K562 (cell line): ENCODE measurements around the gene MED13L. TPM values are rescaled to one million over a fixed set of nuclear protein-coding genes. Genes with fewer than 3 reads are reported as not detected.

Experiments used
- ATAC-seq: fragments of 200-7000 bp; cut with Tn5 transposase; 3 replicates; pipeline ENCODE4 v1.9.1; 2020; ENCODE audit warnings: moderate library complexity
- BruUV-seq: library from RNA; stranded (reverse); fragments of 400-500 nt; replicated peaks from 2 replicates; lab custom pipeline; 2021; lab: Mats Ljungman, UMichigan
- CTCF ChIA-PET: fragments of 300-600 bp; formaldehyde crosslinking; extraction: SDS; loops from one replicate; lab custom pipeline; 2021; ENCODE audit warnings: low intra/inter-chr PET ratio; lab: Yijun Ruan, JAX
- POLR2A ChIA-PET: fragments of 300-600, 350-650 bp; sonication (Branson Sonifier 250); formaldehyde crosslinking; extraction: SDS; loops from one replicate; lab custom pipeline; 2021; ENCODE audit warnings: antibody characterized with exemption, inconsistent platforms; lab: Yijun Ruan, JAX
- DNase-seq, 4 experiments: peaks; one replicate each; pipeline versions ENCODE4 v3.0.0 to v3.0.0-alpha.2; 2011 to 2018; ENCODE audit warnings: low spot score in 3 of 4, mixed read lengths in 3 of 4; ENCODE audit errors: extremely low read depth in 1 of 4
- FAIRE-seq: peaks from 2 replicates; lab custom pipeline; 2011; peaks lifted over from hg19 to GRCh38; lab: Jason Lieb, UNC
- H2AFZ ChIP-seq: 2 replicates; pipeline ENCODE4 v1.6.0; 2011; ENCODE audit warnings: low read depth, low read length, control low read depth, inconsistent platforms
- H3K27ac ChIP-seq: fragments of 200-600 bp; 3 replicates; pipeline ENCODE4 v1.8.0; 2011; ENCODE audit warnings: low read depth, mild to moderate bottlenecking, control low read depth, inconsistent platforms, low read length, moderate library complexity, mixed read lengths; ENCODE audit errors: extremely low read depth
- H3K27me3 ChIP-seq, 2 experiments: fragments of 300-600 bp in 1 of 2; 2 replicates in 1 of 2; 3 replicates in 1 of 2; pipeline versions ENCODE4 v1.6.0 to v1.8.0; 2011; ENCODE audit warnings: inconsistent platforms in 2 of 2, low read length in 2 of 2, mild to moderate bottlenecking in 1 of 2, mixed read lengths in 1 of 2, moderate library complexity in 1 of 2; ENCODE audit not compliant: control insufficient read depth in 2 of 2, insufficient read depth in 2 of 2
- H3K36me3 ChIP-seq: fragments of 300-600 bp; 3 replicates; pipeline ENCODE4 v1.8.0; 2011; ENCODE audit warnings: mild to moderate bottlenecking, low read length, inconsistent platforms; ENCODE audit not compliant: control insufficient read depth, insufficient read depth
- H3K4me1 ChIP-seq, 2 experiments: fragments of 200-600 bp in 1 of 2; replicated peaks in 1 of 2; 2 replicates in 1 of 2; 3 replicates in 1 of 2; pipeline versions ENCODE4 v1.5.1 to v1.8.0; 2011; ENCODE audit warnings: inconsistent platforms in 2 of 2, low read length in 2 of 2, mild to moderate bottlenecking in 1 of 2, mixed read lengths in 1 of 2, moderate library complexity in 1 of 2; ENCODE audit not compliant: control insufficient read depth in 2 of 2, insufficient read depth in 2 of 2
- H3K4me2 ChIP-seq: 2 replicates; pipeline ENCODE4 v1.6.1; 2011; ENCODE audit warnings: low read length, control low read depth, inconsistent platforms, mixed read lengths; ENCODE audit not compliant: insufficient read depth
- H3K4me3 ChIP-seq: fragments of 200-600 bp; sonication (generic), shearing (Covaris generic); 2 replicates; pipeline ENCODE4 v1.5.1; 2016; ENCODE audit warnings: control low read depth, inconsistent platforms
- H3K79me2 ChIP-seq: fragments of 200-600 bp; 3 replicates; pipeline ENCODE4 v1.8.0; 2011; ENCODE audit warnings: low read length, inconsistent platforms; ENCODE audit not compliant: control insufficient read depth, insufficient read depth
- H3K9ac ChIP-seq, 2 experiments: 2 replicates each; pipeline versions ENCODE4 v1.6.0 to v1.6.1; 2011; ENCODE audit warnings: low read depth in 2 of 2, low read length in 2 of 2, control low read depth in 1 of 2, inconsistent platforms in 1 of 2, mild to moderate bottlenecking in 1 of 2, mixed read lengths in 1 of 2; ENCODE audit not compliant: insufficient read depth in 1 of 2
- H3K9me1 ChIP-seq: one replicate; pipeline ENCODE4 v1.6.0; 2011; ENCODE audit warnings: inconsistent platforms, mild to moderate bottlenecking, low read length, moderate library complexity; ENCODE audit not compliant: control insufficient read depth, insufficient read depth
- H3K9me3 ChIP-seq: replicated peaks from 2 replicates; pipeline ENCODE4 v1.5.1; 2011; ENCODE audit warnings: low read depth, low read length, inconsistent platforms; ENCODE audit not compliant: control insufficient read depth, insufficient read depth
- H4K20me1 ChIP-seq: replicated peaks from 2 replicates; pipeline ENCODE4 v1.6.1; 2011; ENCODE audit warnings: low read length, inconsistent platforms, mixed read lengths; ENCODE audit not compliant: control insufficient read depth, insufficient read depth
- BRD9 ChIP-seq: fragments of 450-650 bp; IDR thresholded peaks from 2 replicates; pipeline ENCODE4 v1.6.1; 2018; ENCODE audit warnings: low read depth; ENCODE audit not compliant: partially characterized antibody
- DNMT1 ChIP-seq: fragments of 450-650 bp; IDR thresholded peaks from 2 replicates; pipeline ENCODE4 v1.6.1; 2016; ENCODE audit warnings: antibody characterized with exemption, mild to moderate bottlenecking
- HNRNPLL ChIP-seq: fragments of 200-400 bp; formaldehyde crosslinking; IDR thresholded peaks from 2 replicates; pipeline ENCODE4 v1.6.1; 2017; ENCODE audit warnings: low read length, low read depth, mild to moderate bottlenecking; ENCODE audit not compliant: poor library complexity, severe bottlenecking
- HOXB6 ChIP-seq: fragments of 250-450 bp; sonication (Bioruptor Pico); IDR thresholded peaks from 2 replicates; pipeline ENCODE4 v1.5.1; 2022; ENCODE audit warnings: mild to moderate bottlenecking, borderline replicate concordance
- NFIC ChIP-seq: fragments of 450-650 bp; IDR thresholded peaks from 2 replicates; pipeline ENCODE4 v1.6.1; 2017; ENCODE audit warnings: mild to moderate bottlenecking, inconsistent platforms
- PHF8 ChIP-seq: fragments of 200-600 bp; sonication (generic); IDR thresholded peaks from 2 replicates; pipeline ENCODE4 v1.6.1; 2012; ENCODE audit warnings: mixed run types, mild to moderate bottlenecking, inconsistent platforms, low read length, moderate library complexity, borderline replicate concordance
- POLR2H ChIP-seq: IDR thresholded peaks from 2 replicates; pipeline ENCODE4 v1.6.1; 2016; ENCODE audit warnings: missing genetic modification characterization, low read depth, mild to moderate bottlenecking, control low read depth, missing compliant biosample characterization, moderate library complexity
- SPI1 ChIP-seq: IDR thresholded peaks from 2 replicates; pipeline ENCODE4 v1.6.1; 2011; ENCODE audit warnings: low read depth, low read length, control low read depth, borderline replicate concordance
- TSC22D4 ChIP-seq: fragments of 450-650 bp; IDR thresholded peaks from 2 replicates; pipeline ENCODE4 v1.6.1; 2016; ENCODE audit warnings: missing genetic modification characterization, missing biosample characterization, control low read depth
- ZNF699 ChIP-seq: fragments of 250-450 bp; sonication (Bioruptor Pico); IDR thresholded peaks from 2 replicates; pipeline ENCODE4 v1.8.0; 2021; ENCODE audit warnings: mild to moderate bottlenecking, moderate library complexity; ENCODE audit not compliant: insufficient replicate concordance
- WGBS: fragments of 100-300 bp; shearing (Covaris generic); methylation state at CpG from one replicate; pipeline ENCODE4 v1.1.6; 2016; ENCODE audit warnings: low coverage, mixed read lengths; ENCODE audit not compliant: insufficient coverage; ENCODE audit errors: missing lambda C conversion rate; 5-methylcytosine and 5-hydroxymethylcytosine counted together
- in situ Hi-C: fragments of 300-500 bp; cut with MboI; formaldehyde crosslinking; loops from 4 replicates; pipeline ENCODE4 v1.15.0; 2018; ENCODE audit warnings: inconsistent platforms, mixed read lengths
- intact Hi-C: fragments of 100-400 bp; cut with micrococcal nuclease; formaldehyde crosslinking; loops from 2 replicates; pipeline ENCODE4 v1.14.2; 2022
- polyA plus RNA-seq, 8 experiments: library from polyadenylated mRNA; depleted of rRNA in 4 of 8; stranded (reverse) in 5 of 8; unstranded in 3 of 8; fragments of >200 nt; fragmentation: Nextera tagmentation in 2 of 8; fragmentation: Illumina TruSeq in 1 of 8; extraction: Ambion mirVana in 2 of 8; extraction: Trizol in 1 of 8; gene quantifications; 2 replicates each; pipeline versions ENCODE4 v1.2.1 to v1.2.3, GENCODE V29; 2011 to 2014; ENCODE audit warnings: inconsistent platforms in 1 of 8, missing spikeins in 1 of 8
- total RNA-seq, 7 experiments: library from RNA; depleted of rRNA in 6 of 7; stranded (reverse); fragments of >200 nt in 6 of 7; fragmentation: Illumina TruSeq in 2 of 7; extraction: Trizol in 2 of 7; gene quantifications; 2 replicates each; pipeline versions ENCODE4 v1.2.1 to v1.2.3, GENCODE V29; 2011 to 2021; ENCODE audit warnings: low replicate concordance in 1 of 7
- TF ChIP-seq, protein P1 (sequence below), 2 experiments: fragments of 450-650 bp in 1 of 2; sonication (generic) in 1 of 2; formaldehyde crosslinking in 1 of 2; IDR thresholded peaks in 1 of 2; conservative IDR thresholded peaks in 1 of 2; 2 replicates each; pipeline versions ENCODE4 v1.6.1 to v1.8.1; 2016 to 2023; ENCODE audit warnings: mild to moderate bottlenecking in 2 of 2, moderate library complexity in 2 of 2, inconsistent platforms in 1 of 2, missing genetic modification reagents in 1 of 2
- TF ChIP-seq, protein P2 (sequence below): fragments of 250-450 bp; sonication (Bioruptor Pico); IDR thresholded peaks from 2 replicates; pipeline ENCODE4 v1.4.0; 2020; ENCODE audit warnings: mild to moderate bottlenecking

Gene MED13L
- total and polyA plus RNA-seq, 9 of the 15 experiments (the other 6 are each of a cell fraction or from before 2014, with no cell fraction given): 13.4 to 90.3 (median 36.9) TPM

DNA sequence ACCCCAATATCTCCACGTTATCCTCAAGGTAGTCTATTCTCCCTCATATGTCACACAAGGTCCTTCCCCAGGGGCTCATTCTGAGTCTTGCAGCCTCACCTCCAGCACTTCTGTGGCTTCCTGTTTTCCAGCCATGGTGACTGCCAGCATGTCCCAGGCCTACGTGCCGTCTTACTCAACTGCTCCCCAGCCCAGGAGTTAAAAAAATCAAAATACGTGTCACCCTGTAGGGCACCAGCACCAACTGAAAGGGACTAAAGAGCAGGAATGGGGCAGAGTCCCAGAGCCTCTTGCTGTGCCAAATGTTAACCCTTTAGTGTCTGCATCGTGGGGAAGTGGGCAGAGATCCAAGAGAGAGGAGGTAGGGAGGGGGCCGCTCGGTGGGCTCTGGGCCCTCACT lies 37.0 kb upstream of the MED13L start:
- Histone ChIP-seq H3K27ac (no peak overlapping the region), H2AFZ (no peak overlapping the region), H3K36me3 (no peaks in the 10 kb centered on the region), H3K4me3 (no peak overlapping the region), H3K4me2 (no peak overlapping the region), H3K9me3 (no peaks in the 10 kb centered on the region; the same call in 1 of the 2 replicates), H3K27me3 (no peaks in the 10 kb centered on the region), H3K9me1 (no peaks in the 10 kb centered on the region), H3K4me1 (no peaks in the 10 kb centered on the region; a peak in 2 of 5 replicates), H3K79me2 (no peaks in the 10 kb centered on the region), H3K9ac (no peak overlapping the region), H4K20me1 (no peaks in the 10 kb centered on the region)
- DNase-seq (no peak), FAIRE-seq (no peak), ATAC-seq (no peak; the same call in 2 of the 3 replicates)
- BruUV-seq: no TSS peak
- TF ChIP-seq ZNF699 (CRISPR knock-in tag): no peak
- TF ChIP-seq HNRNPLL: no peak
- peak; percentile 26; the same call in 1 of the 2 replicates for TF ChIP-seq SPI1
- TF ChIP-seq NFIC: peak; percentile 35; the same call in 1 of the 2 replicates
- in situ Hi-C loops: no loop called here
- CTCF ChIA-PET: no interaction called here
- WGBS: 60% methylated on average over 7 of the region's 7 CpGs
- POLR2A ChIA-PET: no interaction called here
- intact Hi-C loops: no loop called here

DNA sequence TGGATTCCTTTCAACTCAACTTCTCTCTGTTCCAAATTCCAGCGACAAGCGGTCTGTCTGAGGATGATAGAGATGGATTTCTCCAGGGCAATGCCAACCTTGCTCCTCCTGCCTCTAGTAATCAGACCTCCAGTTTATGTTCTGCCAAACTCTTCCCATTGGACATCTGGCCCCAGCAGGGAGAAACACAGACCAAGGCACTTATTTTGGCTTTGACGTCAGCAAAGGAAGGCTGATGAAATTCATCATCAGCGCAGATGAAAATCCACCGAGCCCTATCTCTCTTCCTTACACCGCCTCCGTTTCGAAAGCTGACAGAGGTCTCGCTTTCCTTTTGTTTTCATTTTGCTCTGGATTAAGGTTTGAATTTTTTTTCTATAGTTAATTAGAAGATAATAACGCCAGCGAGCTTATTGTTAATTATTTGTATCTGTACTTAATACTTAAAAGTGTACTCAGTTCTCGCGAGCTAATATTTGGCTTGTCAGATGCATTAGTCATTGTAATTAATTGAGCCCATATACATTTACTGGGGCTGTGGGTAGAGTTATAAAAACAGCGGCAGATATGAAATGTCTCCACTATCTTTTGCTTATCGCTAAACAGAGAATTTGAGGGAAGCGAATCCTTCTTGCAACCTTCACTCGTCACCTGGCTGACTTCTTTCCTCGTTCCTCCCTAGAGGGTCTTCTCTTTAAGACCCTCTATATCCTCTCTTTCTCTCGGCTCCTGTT lies 35.9 kb upstream of the MED13L start:
- BruUV-seq: no TSS peak
- DNase-seq (peak in 1 of 4 experiments; percentile 15), ATAC-seq (peak; percentile 42; the same call in 2 of the 3 replicates), FAIRE-seq (no peak)
- no peaks in the 10 kb centered on the region; a peak in 2 of 5 replicates for H3K4me1 ChIP-seq
- H3K9ac ChIP-seq: no peak overlapping the region
- peak overlapping the region; percentile 48 for H2AFZ ChIP-seq
- CTCF ChIA-PET: no interaction called here
- H4K20me1 ChIP-seq: no peaks in the 10 kb centered on the region
- no peak overlapping the region for H3K27ac ChIP-seq
- in situ Hi-C loops: no loop called here
- no peak overlapping the region for H3K4me3 ChIP-seq
- H3K36me3 ChIP-seq: no peaks in the 10 kb centered on the region
- no peaks in the 10 kb centered on the region for H3K79me2 ChIP-seq
- WGBS: 37% methylated on average over 19 of the region's 19 CpGs
- H3K27me3 ChIP-seq: no peaks in the 10 kb centered on the region
- H3K4me2 ChIP-seq: peak overlapping the region; percentile 12; the same call in 1 of the 2 replicates
- POLR2A ChIA-PET: interaction anchor here (0.5 to 2.6 kb wide), 3 partner anchors 10 to 296 kb away, joined by 3 to 9 read pairs (median 3); no protein-coding TSS in a partner anchor
- H3K9me1 ChIP-seq: no peaks in the 10 kb centered on the region
- no peaks in the 10 kb centered on the region; the same call in 1 of the 2 replicates for H3K9me3 ChIP-seq
- intact Hi-C loops: no loop called here
- no peak for TF ChIP-seq PHF8
- peak; percentile 80 for TF ChIP-seq POLR2H (tag)
- TF ChIP-seq HOXB6: no peak
- TF ChIP-seq, protein P1, sequence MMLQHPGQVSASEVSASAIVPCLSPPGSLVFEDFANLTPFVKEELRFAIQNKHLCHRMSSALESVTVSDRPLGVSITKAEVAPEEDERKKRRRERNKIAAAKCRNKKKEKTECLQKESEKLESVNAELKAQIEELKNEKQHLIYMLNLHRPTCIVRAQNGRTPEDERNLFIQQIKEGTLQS (IDR thresholded peaks at IDR 0.05): peak; percentile 68
- TF ChIP-seq, protein P1 (CRISPR knock-in tag; conservative IDR thresholded peaks at IDR 0.05): no peak
- TF ChIP-seq, protein P2, sequence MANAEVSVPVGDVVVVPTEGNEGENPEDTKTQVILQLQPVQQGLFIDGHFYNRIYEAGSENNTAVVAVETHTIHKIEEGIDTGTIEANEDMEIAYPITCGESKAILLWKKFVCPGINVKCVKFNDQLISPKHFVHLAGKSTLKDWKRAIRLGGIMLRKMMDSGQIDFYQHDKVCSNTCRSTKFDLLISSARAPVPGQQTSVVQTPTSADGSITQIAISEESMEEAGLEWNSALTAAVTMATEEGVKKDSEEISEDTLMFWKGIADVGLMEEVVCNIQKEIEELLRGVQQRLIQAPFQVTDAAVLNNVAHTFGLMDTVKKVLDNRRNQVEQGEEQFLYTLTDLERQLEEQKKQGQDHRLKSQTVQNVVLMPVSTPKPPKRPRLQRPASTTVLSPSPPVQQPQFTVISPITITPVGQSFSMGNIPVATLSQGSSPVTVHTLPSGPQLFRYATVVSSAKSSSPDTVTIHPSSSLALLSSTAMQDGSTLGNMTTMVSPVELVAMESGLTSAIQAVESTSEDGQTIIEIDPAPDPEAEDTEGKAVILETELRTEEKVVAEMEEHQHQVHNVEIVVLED (CRISPR knock-in tag): no peak
- no peak for TF ChIP-seq DNMT1
- TF ChIP-seq TSC22D4: no peak
- TF ChIP-seq BRD9: peak; percentile 20
- no peak for TF ChIP-seq NFIC
